OCI-LY3 (cell line): ENCODE results near the gene SPATA12.

Experiments
- H2AFZ ChIP-seq: fragments of 200-600, 300-600 bp; shearing (Covaris generic); 2 replicates; pipeline ENCODE4 v1.6.0; 2014; ENCODE audit warnings: antibody characterized with exemption, low read depth, low read length
- H3K27ac ChIP-seq: fragments of 200-600, 300-600 bp; sonication (generic); 2 replicates; pipeline ENCODE4 v1.5.1; 2014; ENCODE audit warnings: mild to moderate bottlenecking, low read length, moderate library complexity, mixed read lengths
- H3K27me3 ChIP-seq: fragments of 200-600, 300-600 bp; sonication (generic); 2 replicates; pipeline ENCODE4 v1.6.1; 2014; ENCODE audit warnings: low read depth, low read length, mixed read lengths
- H3K36me3 ChIP-seq: fragments of 200-600, 300-600 bp; sonication (generic); replicated peaks from 2 replicates; pipeline ENCODE3; 2014; ENCODE audit warnings: low read depth, low read length, mixed read lengths
- H3K4me1 ChIP-seq: fragments of 300-600, 200-600 bp; sonication (generic); 2 replicates; pipeline ENCODE4 v1.6.1; 2014; ENCODE audit warnings: low read length, mixed read lengths
- H3K4me2 ChIP-seq: fragments of 200-600, 300-600 bp; sonication (generic); 2 replicates; pipeline ENCODE4 v1.6.1; 2014; ENCODE audit warnings: low read length, mixed read lengths
- H3K4me3 ChIP-seq: fragments of 300-600, 200-600 bp; sonication (generic); 2 replicates; pipeline ENCODE4 v1.5.1; 2014; ENCODE audit warnings: antibody characterized with exemption, mild to moderate bottlenecking, low read length, moderate library complexity
- H3K79me2 ChIP-seq: fragments of 300-600, 200-600 bp; shearing (Covaris generic); 2 replicates; pipeline ENCODE4 v1.6.1; 2014; ENCODE audit warnings: mild to moderate bottlenecking, low read length, mixed read lengths
- H3K9ac ChIP-seq: fragments of 300-600, 200-600 bp; shearing (Covaris generic); 2 replicates; pipeline ENCODE4 v1.6.0; 2014; ENCODE audit warnings: mild to moderate bottlenecking, low read length, moderate library complexity
- H3K9me3 ChIP-seq: fragments of 200-600, 300-600 bp; shearing (Covaris generic); 2 replicates; pipeline ENCODE4 v1.6.1; 2014; ENCODE audit warnings: low read length, mixed read lengths; ENCODE audit not compliant: insufficient read depth
- H4K20me1 ChIP-seq: fragments of 200-600, 300-600 bp; sonication (generic); 2 replicates; pipeline ENCODE4 v1.6.1; 2016; ENCODE audit warnings: low read length, mixed read lengths; ENCODE audit not compliant: insufficient read depth
- CTCF ChIP-seq: fragments of 200-600, 300-600 bp; sonication (generic); IDR thresholded peaks from 2 replicates; pipeline ENCODE4 v1.5.1; 2014; ENCODE audit warnings: antibody characterized with exemption, low read length, low read depth
- EZH2phosphoT487 ChIP-seq: fragments of 200-600 bp; shearing (Covaris generic); IDR thresholded peaks from 2 replicates; pipeline ENCODE4 v1.6.1; 2018; ENCODE audit warnings: antibody characterized with exemption, mixed run types, low read depth

Gene SPATA12

GRCh38 chr3:57068437-57069089 lies 8.1 kb downstream of the SPATA12 start:
- Histone ChIP-seq H3K9ac (peak overlapping the region; percentile 44; the same call in 1 of the 2 replicates), H3K4me3 (peak overlapping the region; percentile 61), H2AFZ (peak overlapping the region; percentile 34; the same call in 1 of the 2 replicates), H3K4me1 (peaks cover 36% of the 10 kb centered on the region), H3K36me3 (peaks cover 3% of the 10 kb centered on the region), H3K79me2 (no peaks in the 10 kb centered on the region), H3K27ac (peak overlapping the region; percentile 61), H3K4me2 (peak overlapping the region; percentile 68), H3K27me3 (no peaks in the 10 kb centered on the region), H4K20me1 (no peaks in the 10 kb centered on the region), H3K9me3 (no peaks in the 10 kb centered on the region)
- no peak for TF ChIP-seq CTCF
- TF ChIP-seq EZH2phosphoT487: no peak

DNA sequence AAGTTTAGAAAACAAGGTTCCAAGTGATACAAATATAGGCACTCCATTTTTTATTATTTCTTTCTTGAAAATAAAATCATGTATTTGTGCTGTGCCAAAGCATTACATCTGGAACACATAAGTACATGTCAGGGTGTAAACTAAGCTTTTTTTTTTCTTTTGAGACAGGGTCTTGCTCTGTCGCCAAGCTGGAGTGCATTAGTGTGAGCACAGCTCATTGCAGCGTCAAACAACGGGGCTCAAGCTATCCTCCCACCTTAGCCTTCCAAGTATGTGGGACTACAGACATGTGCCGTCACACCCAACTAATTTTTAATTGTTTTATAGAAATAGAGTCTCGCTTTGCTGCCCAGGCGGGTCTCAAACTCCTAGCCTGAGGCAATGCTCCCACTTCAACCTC lies 9.0 kb downstream of the SPATA12 start:
- peak overlapping the region; percentile 68 for H3K4me2 ChIP-seq
- no peaks in the 10 kb centered on the region for H3K27me3 ChIP-seq
- H3K79me2 ChIP-seq: no peaks in the 10 kb centered on the region
- TF ChIP-seq EZH2phosphoT487 (no peak), CTCF (no peak)
- H4K20me1 ChIP-seq: no peaks in the 10 kb centered on the region
- H2AFZ ChIP-seq: no peak overlapping the region
- H3K9me3 ChIP-seq: no peaks in the 10 kb centered on the region
- peaks cover 27% of the 10 kb centered on the region for H3K4me1 ChIP-seq
- no peak overlapping the region for H3K27ac ChIP-seq
- peaks cover 3% of the 10 kb centered on the region for H3K36me3 ChIP-seq
- H3K9ac ChIP-seq: no peak overlapping the region
- H3K4me3 ChIP-seq: no peak overlapping the region

DNA sequence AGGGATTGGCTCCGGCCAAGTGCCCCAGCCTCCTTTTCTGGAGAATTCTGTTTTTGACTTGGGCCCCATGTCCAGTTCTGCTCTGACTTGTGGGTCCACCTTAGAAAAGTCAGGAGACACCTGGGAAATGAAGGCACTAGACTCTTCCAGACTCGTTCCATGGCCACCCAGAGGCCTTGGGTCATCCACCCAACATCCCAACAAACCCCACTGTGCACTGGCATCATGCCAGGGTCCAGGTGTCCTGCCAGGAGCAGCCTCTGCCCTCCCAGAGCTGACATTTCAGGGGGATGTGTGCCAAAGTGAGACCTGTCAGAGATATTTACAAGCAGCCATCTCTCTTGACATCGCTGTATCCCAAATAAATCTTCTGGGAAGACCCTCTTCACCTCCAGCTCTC lies 13.2 kb downstream of the SPATA12 start:
- Histone ChIP-seq H3K4me2 (no peak overlapping the region), H3K9ac (no peak overlapping the region), H2AFZ (no peak overlapping the region), H3K27me3 (peaks cover 16% of the 10 kb centered on the region), H4K20me1 (no peaks in the 10 kb centered on the region), H3K36me3 (peaks cover 3% of the 10 kb centered on the region), H3K4me1 (peaks cover 17% of the 10 kb centered on the region), H3K79me2 (no peaks in the 10 kb centered on the region), H3K4me3 (no peak overlapping the region), H3K27ac (no peak overlapping the region), H3K9me3 (no peaks in the 10 kb centered on the region)
- TF ChIP-seq EZH2phosphoT487 (no peak), CTCF (no peak)

- no peaks in the 10 kb centered on the region for H4K20me1 ChIP-seq
- no peak overlapping the region for H3K27ac ChIP-seq
- peaks cover 19% of the 10 kb centered on the region for H3K27me3 ChIP-seq
- peaks cover 12% of the 10 kb centered on the region for H3K4me1 ChIP-seq
- H3K9ac ChIP-seq: no peak overlapping the region
- no peak overlapping the region for H3K4me2 ChIP-seq
- H2AFZ ChIP-seq: no peak overlapping the region
- TF ChIP-seq EZH2phosphoT487 (no peak), CTCF (no peak)
- H3K36me3 ChIP-seq: peaks cover 3% of the 10 kb centered on the region
- H3K79me2 ChIP-seq: no peaks in the 10 kb centered on the region
- no peaks in the 10 kb centered on the region for H3K9me3 ChIP-seq
- H3K4me3 ChIP-seq: no peak overlapping the region
These were observed 13.7 kb downstream of the SPATA12 start for GRCh38 chr3:57074135-57074534.
